WERI-Rb-1 (cell line): ENCODE measurements around the gene CEMIP.
"Not testable (repeated sequence)": the region's sequence is repeated elsewhere in the genome, so short reads cannot be mapped to it uniquely, and the experiment has no call there.

Source experiments
- DNase-seq: peaks from one replicate; pipeline ENCODE4 v3.0.0-alpha.2; 2020
- H3K27ac ChIP-seq: fragments of 250-450 bp; sonication (Bioruptor Pico); 2 replicates; pipeline ENCODE4 v1.5.1; 2020; ENCODE audit warnings: mild to moderate bottlenecking, moderate library complexity
- H3K27me3 ChIP-seq: fragments of 250-450 bp; sonication (Bioruptor Pico); 2 replicates; pipeline ENCODE4 v1.5.1; 2021; ENCODE audit warnings: mild to moderate bottlenecking, low read depth, moderate library complexity; ENCODE audit not compliant: insufficient read depth, severe bottlenecking
- H3K36me3 ChIP-seq: fragments of 250-450 bp; sonication (Bioruptor Pico); 2 replicates; pipeline ENCODE4 v1.5.1; 2020; ENCODE audit warnings: mild to moderate bottlenecking, moderate library complexity
- H3K4me3 ChIP-seq: 2 replicates; pipeline ENCODE4 v1.5.1; 2011; ENCODE audit warnings: low read depth, mild to moderate bottlenecking, control low read depth, low read length
- H3K9me3 ChIP-seq: fragments of 250-450 bp; sonication (Bioruptor Pico); 2 replicates; pipeline ENCODE4 v1.5.1; 2021; ENCODE audit warnings: mild to moderate bottlenecking, moderate library complexity; ENCODE audit not compliant: severe bottlenecking
- CTCF ChIP-seq: IDR thresholded peaks from 2 replicates; pipeline ENCODE4 v1.5.1; 2011; ENCODE audit warnings: low read depth, mild to moderate bottlenecking, control low read depth, inconsistent platforms, low read length

The CEMIP gene

DNA sequence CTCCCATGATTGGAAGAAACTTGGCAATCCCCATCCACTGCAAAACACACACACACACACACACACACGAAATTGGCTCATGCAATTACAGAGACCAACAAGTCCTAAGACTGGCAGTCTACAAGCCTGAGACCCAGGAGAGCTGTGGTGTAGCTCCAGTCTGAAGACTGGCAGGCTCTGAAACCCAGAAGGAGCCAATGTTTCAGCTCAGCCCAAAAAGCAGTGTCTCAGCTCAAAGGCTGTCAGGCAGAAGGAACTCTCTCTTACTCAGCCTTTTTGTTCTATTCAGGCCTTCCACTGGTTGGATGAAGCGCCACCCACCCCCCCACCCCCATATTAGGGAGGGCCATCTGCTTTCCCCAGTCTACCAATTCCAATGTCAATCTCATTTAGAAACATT, 178.4 kb downstream of the CEMIP start:
- no peak overlapping the region for H3K4me3 ChIP-seq
- peaks cover 3% of the 10 kb centered on the region for H3K36me3 ChIP-seq
- TF ChIP-seq CTCF, result no peak
- H3K27me3 ChIP-seq, result no peaks in the 10 kb centered on the region
- H3K9me3 ChIP-seq, result no peaks in the 10 kb centered on the region
- no peak overlapping the region for H3K27ac ChIP-seq
- DNase-seq, result no peak

- TF ChIP-seq CTCF, result no peak
- no peaks in the 10 kb centered on the region for H3K9me3 ChIP-seq
- no peak for DNase-seq
- no peak overlapping the region for H3K27ac ChIP-seq
- H3K27me3 ChIP-seq, result no peaks in the 10 kb centered on the region
- peaks cover 3% of the 10 kb centered on the region for H3K36me3 ChIP-seq
- H3K4me3 ChIP-seq, result no peak overlapping the region
Observed at GRCh38 chr15:80957976-80958375, 178.8 kb downstream of the CEMIP start.

GRCh38 chr15:80958818-80959495, 179.8 kb downstream of the CEMIP start:
- no peak overlapping the region for H3K27ac ChIP-seq
- no peaks in the 10 kb centered on the region for H3K27me3 ChIP-seq
- DNase-seq, result no peak
- H3K4me3 ChIP-seq, result no peak overlapping the region
- no peaks in the 10 kb centered on the region for H3K9me3 ChIP-seq
- no peak for TF ChIP-seq CTCF
- H3K36me3 ChIP-seq, result peaks cover 3% of the 10 kb centered on the region

- H3K4me3 ChIP-seq, H3K27me3 ChIP-seq, H3K27ac ChIP-seq, H3K9me3 ChIP-seq, DNase-seq: not testable (repeated sequence)
- H3K36me3 ChIP-seq, result peaks cover 12% of the 10 kb centered on the region
Observed at GRCh38 chr15:80965454-80965853, 186.3 kb downstream of the CEMIP start.

GRCh38 chr15:80966431-80967197, 187.4 kb downstream of the CEMIP start:
- no peak for TF ChIP-seq CTCF
- no peak overlapping the region for H3K4me3 ChIP-seq
- H3K27me3 ChIP-seq, result no peaks in the 10 kb centered on the region
- H3K36me3 ChIP-seq, result peaks cover 12% of the 10 kb centered on the region
- no peaks in the 10 kb centered on the region for H3K9me3 ChIP-seq
- peak overlapping the region; percentile 35 for H3K27ac ChIP-seq
- DNase-seq, result peak; percentile 83

GRCh38 chr15:80967451-80967850, 188.3 kb downstream of the CEMIP start:
- no peak overlapping the region for H3K4me3 ChIP-seq
- no peaks in the 10 kb centered on the region for H3K9me3 ChIP-seq
- no peak for TF ChIP-seq CTCF
- no peaks in the 10 kb centered on the region for H3K27me3 ChIP-seq
- no peak overlapping the region for H3K27ac ChIP-seq
- H3K36me3 ChIP-seq, result peaks cover 12% of the 10 kb centered on the region
- no peak for DNase-seq
